ENCODE results near the gene EZR.

Gene EZR

DNA sequence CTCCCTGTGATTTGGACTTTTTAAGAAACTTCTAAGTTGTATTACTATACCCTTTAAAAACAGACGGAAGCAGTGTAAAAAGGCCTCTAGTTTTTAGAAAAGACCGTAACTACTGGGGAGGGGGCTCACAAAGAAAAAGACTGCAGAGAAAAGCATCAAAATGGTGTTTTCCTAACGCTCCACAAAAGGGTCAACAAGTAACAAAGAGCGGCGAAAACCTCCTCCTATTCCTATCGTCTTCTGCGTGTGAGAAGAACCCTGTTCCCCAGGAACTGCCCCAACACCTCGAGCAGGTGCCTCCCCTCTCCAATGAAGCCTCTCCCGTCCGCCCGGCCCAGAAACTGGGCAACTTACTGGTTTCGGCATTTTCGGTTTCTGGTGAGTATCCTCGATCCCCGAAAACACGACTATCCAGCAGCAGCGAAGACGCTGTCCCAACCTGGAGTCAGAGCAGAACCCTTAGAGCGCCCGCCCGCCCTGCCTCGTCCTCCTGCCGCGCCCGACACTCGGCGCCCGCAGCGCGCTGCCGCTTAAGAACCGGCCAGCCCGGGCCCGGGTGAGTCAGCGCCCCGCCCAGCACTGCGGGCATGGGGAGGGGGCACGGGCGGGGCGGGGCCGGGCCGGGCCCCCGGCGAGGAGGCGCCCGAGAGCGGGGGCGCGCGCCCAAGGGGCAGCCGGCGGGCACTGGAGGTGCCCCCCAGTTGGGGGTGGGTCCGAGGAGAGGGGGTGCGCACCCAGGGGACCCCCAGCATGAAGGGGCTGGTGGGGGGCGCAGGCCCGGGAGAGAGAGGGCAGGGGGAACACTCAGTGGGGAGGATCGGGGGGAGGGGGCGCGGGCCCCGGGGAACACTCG lies 1.2 kb downstream of the EZR start:
- DNase-seq (ENCODE audit: low read depth): peak; percentile 80

- no peak for DNase-seq (ENCODE audit: low read depth)
Observed at GRCh38 chr6:158816803-158817727, 2.1 kb downstream of the EZR start.

GRCh38 chr6:158816329-158816728 lies 2.8 kb downstream of the EZR start:
- no peak for DNase-seq (ENCODE audit: low read depth)

GRCh38 chr6:158815907-158816306 lies 3.3 kb downstream of the EZR start:
- DNase-seq (ENCODE audit: low read depth): no peak

DNA sequence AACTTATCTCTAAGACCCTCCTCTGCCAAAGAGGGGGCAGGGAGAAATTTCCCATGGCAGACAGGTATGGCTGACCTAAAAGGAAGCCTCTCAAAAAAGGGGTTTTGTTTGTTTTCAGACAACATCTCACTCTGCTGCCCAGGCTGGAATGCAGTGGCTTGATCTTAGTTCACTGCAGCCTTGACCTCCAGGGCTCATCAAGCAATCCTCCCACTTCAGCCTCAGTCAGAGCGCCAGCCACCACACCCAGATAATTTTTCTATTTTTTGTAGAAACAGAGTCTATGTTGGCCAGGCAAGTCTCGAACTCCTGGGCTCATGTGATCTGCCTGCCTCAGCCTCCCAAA lies 3.8 kb downstream of the EZR start:
- DNase-seq (ENCODE audit: low read depth): no peak

GRCh38 chr6:158813032-158813431 lies 6.1 kb downstream of the EZR start:
- DNase-seq (ENCODE audit: low read depth): no peak

- DNase-seq (ENCODE audit: low read depth): no peak
Observed at GRCh38 chr6:158812611-158813010, 6.6 kb downstream of the EZR start.

GRCh38 chr6:158810155-158811095 lies 8.7 kb downstream of the EZR start:
- no peak for DNase-seq (ENCODE audit: low read depth)

GRCh38 chr6:158808941-158809678 lies 10.1 kb downstream of the EZR start:
- DNase-seq (ENCODE audit: low read depth): no peak

DNA sequence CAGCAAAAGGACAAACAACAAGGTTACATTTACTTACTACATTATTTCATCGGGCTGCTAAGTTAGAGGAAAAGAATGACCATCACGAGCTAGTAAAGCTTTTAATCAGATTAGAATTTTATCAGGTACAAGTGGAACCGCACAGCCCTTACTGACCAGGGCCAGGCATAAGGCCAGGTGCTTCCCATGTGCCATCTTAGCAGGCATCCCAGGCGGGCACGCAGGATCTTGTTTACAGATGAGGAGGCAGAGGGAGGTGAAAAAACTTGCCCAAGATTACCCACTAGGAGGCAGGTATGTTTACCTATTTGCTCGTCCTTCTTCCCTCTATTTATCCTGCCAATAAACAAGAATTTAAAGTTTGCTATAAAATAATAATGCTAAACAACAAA lies 10.7 kb downstream of the EZR start:
- no peak for DNase-seq (ENCODE audit: low read depth)

DNA sequence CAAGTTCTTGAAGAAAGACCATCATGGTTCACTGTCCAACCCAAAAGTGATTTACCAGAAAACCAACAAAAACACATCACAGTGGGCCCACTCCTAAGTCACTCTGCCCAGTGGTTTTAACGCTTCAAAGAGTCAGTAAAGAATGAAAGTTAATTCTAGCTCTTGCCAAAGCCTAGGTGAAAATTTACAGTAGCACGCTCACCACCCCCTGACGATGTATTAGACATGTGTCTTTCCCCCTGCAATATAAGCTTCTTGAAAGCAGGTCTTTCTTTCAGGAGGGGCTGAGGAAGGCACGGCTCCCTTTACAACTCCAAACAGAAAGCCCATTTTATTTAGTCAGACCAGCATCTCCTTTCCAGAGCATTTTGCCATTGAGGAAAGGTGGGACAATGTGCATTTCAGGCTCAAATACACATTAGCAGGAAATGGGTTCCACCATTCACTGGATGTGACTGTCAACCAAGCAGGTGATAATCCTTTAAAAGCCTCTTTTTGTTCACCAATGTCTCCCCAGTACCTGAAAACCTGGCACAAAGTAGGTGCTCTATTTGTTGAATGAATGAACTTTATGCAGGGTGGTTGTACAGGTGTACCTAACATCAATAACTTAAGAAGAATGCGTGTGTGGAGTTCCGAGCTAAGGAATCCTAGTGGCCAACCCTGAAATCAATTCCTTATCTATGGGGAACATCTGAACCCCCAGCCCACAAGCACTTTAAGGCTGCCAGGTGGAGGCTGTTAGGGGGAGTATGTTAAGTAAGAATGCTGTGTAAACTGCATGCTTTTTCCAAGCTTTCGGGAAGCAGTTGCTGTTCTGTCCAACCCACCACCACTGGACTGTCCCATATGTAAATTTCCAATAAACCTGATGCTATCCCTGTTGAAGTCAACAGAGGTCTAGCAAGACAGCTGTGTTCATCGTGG lies 11.4 kb downstream of the EZR start:
- no peak for DNase-seq (ENCODE audit: low read depth)

- DNase-seq (ENCODE audit: low read depth): no peak
Observed at GRCh38 chr6:158805698-158806377, 13.3 kb downstream of the EZR start.

GRCh38 chr6:158804207-158804606 lies 15.0 kb downstream of the EZR start:
- DNase-seq (ENCODE audit: low read depth): no peak

GRCh38 chr6:158803733-158804143 lies 15.4 kb downstream of the EZR start:
- DNase-seq (ENCODE audit: low read depth): no peak

GRCh38 chr6:158801655-158802294 lies 17.4 kb downstream of the EZR start:
- DNase-seq (ENCODE audit: low read depth): no peak

DNA sequence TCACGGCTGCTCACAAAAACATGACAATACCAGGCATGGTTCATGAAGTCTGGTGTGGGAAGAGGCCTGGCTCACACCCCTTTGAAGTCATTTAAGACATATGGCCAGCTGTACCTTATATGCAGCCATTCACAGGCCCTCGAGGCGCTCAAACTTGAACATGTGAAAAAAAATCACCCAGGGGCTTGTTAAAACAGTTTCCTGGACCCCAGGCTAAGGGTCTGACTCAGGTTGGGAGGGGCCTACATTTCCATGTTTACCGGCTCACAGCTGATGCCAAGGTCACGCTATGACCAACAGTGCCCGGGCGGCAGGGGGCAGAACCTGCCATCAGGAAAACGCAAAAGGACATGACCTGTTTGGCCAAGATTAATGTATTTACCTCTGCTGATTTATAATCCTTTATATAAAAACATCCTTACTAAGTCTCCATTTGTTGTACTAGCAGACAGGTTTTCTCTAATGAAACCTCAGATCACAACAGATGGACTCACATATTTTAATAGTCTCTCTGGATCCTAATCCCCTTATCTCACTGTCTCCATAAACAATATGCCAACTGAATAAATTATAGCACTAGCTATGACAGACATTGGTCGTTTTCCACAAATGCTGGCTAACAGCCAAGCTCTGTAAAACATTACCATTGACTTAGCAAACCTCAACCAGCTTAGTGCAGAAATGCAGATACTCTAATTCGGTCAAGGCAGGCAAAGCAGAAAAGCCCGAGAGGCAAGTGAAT lies 19.9 kb downstream of the EZR start:
- no peak for DNase-seq (ENCODE audit: low read depth)

DNA sequence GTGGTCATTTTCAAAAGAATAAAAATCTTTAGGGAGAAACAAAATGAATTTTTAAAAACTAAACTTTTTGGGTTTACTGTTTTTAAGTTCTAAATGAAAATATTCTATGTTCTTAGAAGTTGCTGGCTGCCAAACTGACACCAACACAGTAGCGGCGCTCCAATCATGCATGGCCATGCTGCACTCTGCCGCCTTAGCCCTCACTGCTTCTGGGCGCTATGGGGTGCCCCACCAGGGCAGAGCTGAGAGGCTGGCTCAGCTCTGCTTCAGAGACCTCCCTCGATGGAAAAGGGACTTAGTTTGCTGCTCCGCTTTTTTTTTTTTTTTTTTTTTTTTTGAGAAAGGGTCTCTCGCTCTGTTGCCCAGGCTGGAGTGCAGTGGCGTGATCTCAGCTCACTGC lies 20.9 kb downstream of the EZR start:
- DNase-seq (ENCODE audit: low read depth): no peak
